Esophagus squamous epithelium (tissue), 4 donors: ENCODE measurements around the gene ZNF669.

Experiments used
- CTCF ChIP-seq, 6 experiments: fragments of 450-650 bp in 4 of 6; fragments of 200-600 bp in 2 of 6; sonication (generic) in 2 of 6; IDR thresholded peaks; one replicate each; pipeline ENCODE4 v1.5.1; 2016 to 2019; ENCODE audit warnings: antibody characterized with exemption in 6 of 6, mild to moderate bottlenecking in 4 of 6, moderate library complexity in 4 of 6
- POLR2A ChIP-seq, 4 donors: fragments of 450-650 bp; IDR thresholded peaks; one replicate each; pipeline ENCODE4 v1.6.1; 2017; ENCODE audit warnings: antibody characterized with exemption in 4 of 4, mild to moderate bottlenecking in 4 of 4, moderate library complexity in 3 of 4

- TF ChIP-seq CTCF (IDR thresholded peaks at IDR 0.05), result no peak
- TF ChIP-seq POLR2A (IDR thresholded peaks at IDR 0.05), result no peak
Measured at GRCh38 chr1:247119600-247120407, 15.6 kb upstream of the ZNF669 start.
